ENCODE data around the gene TBC1D9.

- no peak for TF ChIP-seq CTCF (IDR thresholded peaks at IDR 0.05 in 2 of 3, conservative IDR thresholded peaks at IDR 0.05 in 1 of 3; ENCODE audit: control insufficient read depth in 2 of 3, extremely low read depth in 1 of 3, insufficient read depth in 1 of 3, low read depth in 3 of 3, low read length in 3 of 3)
- TF ChIP-seq CEBPB (IDR thresholded peaks at IDR 0.05; ENCODE audit: borderline replicate concordance in 1 of 2, low read depth in 2 of 2, low read length in 2 of 2), result no peak
Measured at GRCh38 chr4:140764785-140765392, 8.7 kb upstream of the TBC1D9 start.
